Ectodermal cell (in vitro differentiated cells): ENCODE measurements around the gene SDR42E1.

Experiments used
- H3K27ac ChIP-seq: 2 replicates; pipeline ENCODE4 v1.7.0; 2013; ENCODE audit warnings: mild to moderate bottlenecking, low read depth, low read length; ENCODE audit not compliant: insufficient read depth, poor library complexity, severe bottlenecking
- H3K27me3 ChIP-seq: 2 replicates; pipeline ENCODE4 v1.7.0; 2013; ENCODE audit warnings: mild to moderate bottlenecking, low read length; ENCODE audit not compliant: insufficient read depth, control insufficient read depth, poor library complexity, severe bottlenecking
- H3K36me3 ChIP-seq: one replicate; pipeline ENCODE4 v1.7.0; 2013; ENCODE audit warnings: low read length; ENCODE audit not compliant: control insufficient read depth, insufficient read depth
- H3K4me1 ChIP-seq: one replicate; pipeline ENCODE4 v1.7.0; 2013; ENCODE audit warnings: low read length; ENCODE audit not compliant: control insufficient read depth, insufficient read depth
- H3K4me3 ChIP-seq: 2 replicates; pipeline ENCODE4 v1.7.0; 2013; ENCODE audit warnings: low read depth, low read length, control low read depth; ENCODE audit not compliant: insufficient read depth
- H3K9me3 ChIP-seq: 2 replicates; pipeline ENCODE4 v1.7.0; 2013; ENCODE audit warnings: mild to moderate bottlenecking, low read length, moderate library complexity; ENCODE audit not compliant: control insufficient read depth
- WGBS, 2 experiments: methylation state at CpG; one replicate each; pipeline ENCODE4 v1.1.7; 2013; ENCODE audit warnings: missing lambda C conversion rate in 2 of 2; 5-methylcytosine and 5-hydroxymethylcytosine counted together

SDR42E1 gene

DNA sequence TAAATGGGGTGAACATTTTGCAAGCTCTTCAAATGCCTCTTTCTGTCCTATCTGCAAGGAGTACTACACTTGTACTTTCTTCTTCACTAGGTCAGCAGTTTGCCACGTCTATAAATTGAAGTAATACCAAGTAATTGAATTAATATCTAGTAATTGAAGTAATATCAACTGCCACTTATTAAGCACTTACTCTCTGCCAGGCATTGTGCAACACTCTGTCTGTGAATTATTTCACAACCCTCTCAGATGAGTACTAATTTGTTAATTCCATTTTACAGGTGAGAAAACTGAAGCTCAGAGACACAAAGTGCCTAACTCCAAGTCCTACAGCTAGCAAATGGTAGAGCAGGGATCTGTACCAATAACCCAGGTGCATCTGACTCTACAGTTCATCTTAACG is 4.1 kb downstream of the SDR42E1 start:
- Histone ChIP-seq H3K4me3 (no peak overlapping the region), H3K36me3 (no peaks in the 10 kb centered on the region)
- WGBS, 2 experiments = 94 to 97% methylated on average over 1 to 2 of the region's 2 CpGs

GRCh38 chr16:82006036-82006435 is 5.2 kb downstream of the SDR42E1 start:
- WGBS, 2 experiments = 82 to 98% methylated on average over 2 to 4 of the region's 5 CpGs
- no peaks in the 10 kb centered on the region for H3K4me1 ChIP-seq
- H3K36me3 ChIP-seq = no peaks in the 10 kb centered on the region
- H3K9me3 ChIP-seq = peaks cover 4% of the 10 kb centered on the region
- H3K27ac ChIP-seq = no peak overlapping the region
- no peaks in the 10 kb centered on the region for H3K27me3 ChIP-seq
- no peak overlapping the region for H3K4me3 ChIP-seq

More for the DNA sequence above, 4.1 kb downstream of the SDR42E1 start:
- H3K27ac ChIP-seq = no peak overlapping the region
- no peaks in the 10 kb centered on the region for H3K4me1 ChIP-seq
- no peaks in the 10 kb centered on the region for H3K27me3 ChIP-seq
- H3K9me3 ChIP-seq = peaks cover 4% of the 10 kb centered on the region

DNA sequence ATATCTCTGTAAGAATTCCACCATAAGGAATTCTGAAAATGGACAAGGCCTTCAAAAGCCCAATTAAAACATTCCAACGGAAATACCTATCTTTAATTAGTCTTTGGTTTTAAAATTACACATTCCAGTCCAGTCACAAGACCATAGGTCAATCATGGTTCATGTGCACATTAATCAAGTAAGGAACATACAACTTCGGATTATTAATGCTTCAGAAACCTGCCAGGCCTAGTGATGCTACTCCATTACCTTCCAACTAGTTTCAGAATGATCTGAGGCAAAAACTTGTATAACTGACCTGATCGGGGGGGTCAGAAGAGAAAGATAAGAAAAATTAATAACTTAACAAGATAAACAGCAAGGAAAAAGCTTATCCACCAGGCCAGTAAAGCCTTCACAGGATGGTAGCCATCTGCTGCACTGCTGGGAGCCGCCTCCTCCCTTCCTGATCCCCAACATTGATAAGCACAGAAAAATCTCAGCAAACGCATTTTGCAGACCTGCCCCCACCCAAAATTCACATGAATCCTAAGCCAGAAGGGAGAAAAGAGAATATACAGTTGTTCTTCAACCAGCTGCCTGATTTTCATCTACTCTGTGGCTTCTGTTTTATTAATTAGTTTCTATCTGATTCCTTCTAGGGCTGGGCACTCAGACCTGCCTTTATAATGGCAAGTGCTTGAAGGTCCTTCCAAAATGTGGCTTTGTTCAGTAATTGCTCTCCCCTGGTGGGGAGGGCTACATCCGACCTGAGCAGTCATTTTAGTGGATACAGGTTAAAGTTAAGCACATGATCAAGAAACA is 6.0 kb downstream of the SDR42E1 start:
- no peaks in the 10 kb centered on the region for H3K27me3 ChIP-seq
- no peak overlapping the region for H3K4me3 ChIP-seq
- 85 to 89% methylated on average over 6 of the region's 6 CpGs for WGBS, 2 experiments
- H3K9me3 ChIP-seq = peaks cover 4% of the 10 kb centered on the region
- no peaks in the 10 kb centered on the region for H3K36me3 ChIP-seq
- H3K27ac ChIP-seq = no peak overlapping the region
- H3K4me1 ChIP-seq = no peaks in the 10 kb centered on the region

- no peaks in the 10 kb centered on the region for H3K4me1 ChIP-seq
- H3K27me3 ChIP-seq = no peaks in the 10 kb centered on the region
- 93 to 94% methylated on average over 5 of the region's 5 CpGs for WGBS, 2 experiments
- no peak overlapping the region for H3K27ac ChIP-seq
- H3K9me3 ChIP-seq = peaks cover 4% of the 10 kb centered on the region
- no peak overlapping the region for H3K4me3 ChIP-seq
- H3K36me3 ChIP-seq = no peaks in the 10 kb centered on the region
These were observed 6.7 kb downstream of the SDR42E1 start for GRCh38 chr16:82004601-82005000.

GRCh38 chr16:82002831-82003230 is 8.4 kb downstream of the SDR42E1 start:
- Histone ChIP-seq H3K27ac (no peak overlapping the region), H3K36me3 (no peaks in the 10 kb centered on the region), H3K4me1 (no peaks in the 10 kb centered on the region), H3K27me3 (no peaks in the 10 kb centered on the region), H3K4me3 (no peak overlapping the region), H3K9me3 (no peaks in the 10 kb centered on the region)
- 91 to 96% methylated on average over 3 of the region's 3 CpGs for WGBS, 2 experiments

DNA sequence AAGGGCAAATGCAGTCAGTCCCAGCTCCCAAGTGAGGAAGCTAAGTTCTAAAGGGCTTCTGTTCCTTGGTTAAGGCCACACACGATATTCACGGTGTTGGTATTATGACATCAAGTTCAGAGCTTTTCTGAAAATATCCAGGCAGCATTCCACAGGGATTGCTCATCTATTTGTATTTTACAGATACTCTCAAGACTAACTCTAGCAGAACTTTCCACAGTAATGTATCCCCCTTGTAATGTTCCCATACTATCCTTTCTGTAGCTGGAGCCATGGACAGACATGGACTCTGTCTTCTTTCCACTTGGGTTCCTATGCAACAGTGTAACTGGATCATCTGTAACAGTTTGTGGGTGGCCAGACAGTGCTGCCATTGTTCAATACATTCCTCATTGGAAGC is 13.5 kb downstream of the SDR42E1 start:
- Histone ChIP-seq H3K9me3 (no peaks in the 10 kb centered on the region), H3K27me3 (no peaks in the 10 kb centered on the region), H3K27ac (no peak overlapping the region), H3K4me1 (no peaks in the 10 kb centered on the region), H3K4me3 (no peak overlapping the region), H3K36me3 (no peaks in the 10 kb centered on the region)
- 87% methylated on average over 2 of the region's 2 CpGs for WGBS, 2 experiments

GRCh38 chr16:81996664-81997509 is 14.4 kb downstream of the SDR42E1 start:
- Histone ChIP-seq H3K4me1 (no peaks in the 10 kb centered on the region), H3K4me3 (no peak overlapping the region), H3K27me3 (no peaks in the 10 kb centered on the region), H3K27ac (no peak overlapping the region), H3K36me3 (no peaks in the 10 kb centered on the region), H3K9me3 (no peaks in the 10 kb centered on the region)
- WGBS, 2 experiments = 70 to 71% methylated on average over 11 of the region's 11 CpGs

DNA sequence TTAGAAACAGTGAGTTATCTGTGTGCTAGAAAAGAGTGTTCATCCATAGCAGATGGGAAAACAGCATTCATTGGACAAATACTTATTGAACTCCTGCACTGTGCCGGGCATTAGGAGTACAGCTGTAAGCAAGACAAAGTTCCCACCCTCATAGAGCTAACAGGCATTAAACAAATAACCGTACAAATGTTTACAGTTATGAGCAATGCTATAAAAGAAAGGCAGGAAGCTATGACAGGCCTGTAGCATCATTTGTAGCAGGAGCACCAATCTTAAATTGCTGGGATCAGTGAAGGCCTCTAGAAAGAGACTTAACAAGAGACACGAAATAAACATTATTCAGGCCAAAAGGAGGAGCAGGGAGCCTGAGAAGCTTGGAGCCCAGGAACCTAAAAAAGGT is 15.6 kb downstream of the SDR42E1 start:
- H3K27ac ChIP-seq = no peak overlapping the region
- 94 to 97% methylated on average over 3 of the region's 3 CpGs for WGBS, 2 experiments

GRCh38 chr16:81994485-81994884 is 16.8 kb downstream of the SDR42E1 start:
- Histone ChIP-seq H3K4me1 (no peaks in the 10 kb centered on the region), H3K9me3 (no peaks in the 10 kb centered on the region), H3K27me3 (no peaks in the 10 kb centered on the region), H3K36me3 (no peaks in the 10 kb centered on the region), H3K27ac (no peak overlapping the region), H3K4me3 (no peak overlapping the region)
- WGBS, 2 experiments = 90 to 92% methylated on average over 4 to 5 of the region's 5 CpGs

More for the DNA sequence above, 15.6 kb downstream of the SDR42E1 start:
- Histone ChIP-seq H3K36me3 (no peaks in the 10 kb centered on the region), H3K4me1 (no peaks in the 10 kb centered on the region), H3K9me3 (no peaks in the 10 kb centered on the region), H3K4me3 (no peak overlapping the region), H3K27me3 (no peaks in the 10 kb centered on the region)

- H3K27me3 ChIP-seq = no peaks in the 10 kb centered on the region
- H3K4me3 ChIP-seq = no peak overlapping the region
- H3K4me1 ChIP-seq = no peaks in the 10 kb centered on the region
- WGBS, 2 experiments = 42 to 56% methylated on average over 3 of the region's 3 CpGs
- H3K36me3 ChIP-seq = no peaks in the 10 kb centered on the region
- H3K9me3 ChIP-seq = no peaks in the 10 kb centered on the region
- no peak overlapping the region for H3K27ac ChIP-seq
These were observed 18.4 kb downstream of the SDR42E1 start for GRCh38 chr16:81992859-81993258.
